GM18951 (cell line): ENCODE measurements around the gene OR10Z1.

Source experiments
- POLR2A ChIP-seq: IDR thresholded peaks from 4 replicates; pipeline ENCODE4 v1.6.1; 2011; ENCODE audit warnings: mild to moderate bottlenecking; ENCODE audit not compliant: insufficient read length, insufficient read depth; ENCODE audit errors: extremely low read depth
- in situ Hi-C: fragments of 300-500 bp; cut with MboI; formaldehyde crosslinking; loops from one replicate; pipeline ENCODE4 v1.12.0; 2022; ENCODE audit warnings: low sequenced_read_pairs, mixed read lengths, inconsistent platforms; ENCODE audit not compliant: unreplicated experiment

The OR10Z1 gene

DNA sequence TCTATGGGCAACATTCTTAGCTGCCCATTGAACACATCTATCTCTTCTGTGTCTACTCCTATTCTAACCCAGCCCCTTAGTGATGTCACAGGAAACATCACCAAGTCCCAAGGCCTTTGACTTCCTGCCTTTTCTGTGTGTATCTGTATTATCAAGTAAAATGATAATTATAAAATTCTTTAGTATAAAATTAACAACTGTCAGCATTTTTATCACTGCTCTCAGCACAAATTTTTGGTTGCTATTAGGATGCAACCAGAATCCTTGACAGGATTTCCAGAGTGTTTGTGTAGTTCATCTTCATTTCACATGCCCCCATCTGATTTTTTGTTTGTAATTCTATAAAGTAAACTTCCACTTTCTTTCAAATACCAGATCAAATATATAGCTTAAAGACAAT lies 33.8 kb downstream of the OR10Z1 start:
- in situ Hi-C loops: no loop called here
- no peak for TF ChIP-seq POLR2A

DNA sequence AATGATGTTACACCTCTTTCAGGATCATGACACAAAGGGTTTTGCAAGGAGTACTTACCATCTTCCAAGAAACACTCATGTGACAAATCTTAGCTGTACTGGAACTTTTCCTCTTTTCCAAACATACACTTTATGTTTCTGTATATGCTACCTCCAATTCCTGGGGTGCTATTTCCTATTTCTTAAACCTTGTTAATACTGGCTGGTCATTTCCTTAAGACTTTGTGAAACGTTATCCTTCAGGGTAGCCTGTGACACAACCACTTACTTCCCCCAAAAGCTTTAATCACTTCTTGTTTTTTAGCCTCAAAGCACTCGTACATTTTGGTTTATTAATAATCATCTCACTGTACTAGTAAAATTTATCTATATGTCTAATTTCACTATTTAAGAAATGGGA lies 39.4 kb downstream of the OR10Z1 start:
- in situ Hi-C loops: no loop called here
- no peak for TF ChIP-seq POLR2A

DNA sequence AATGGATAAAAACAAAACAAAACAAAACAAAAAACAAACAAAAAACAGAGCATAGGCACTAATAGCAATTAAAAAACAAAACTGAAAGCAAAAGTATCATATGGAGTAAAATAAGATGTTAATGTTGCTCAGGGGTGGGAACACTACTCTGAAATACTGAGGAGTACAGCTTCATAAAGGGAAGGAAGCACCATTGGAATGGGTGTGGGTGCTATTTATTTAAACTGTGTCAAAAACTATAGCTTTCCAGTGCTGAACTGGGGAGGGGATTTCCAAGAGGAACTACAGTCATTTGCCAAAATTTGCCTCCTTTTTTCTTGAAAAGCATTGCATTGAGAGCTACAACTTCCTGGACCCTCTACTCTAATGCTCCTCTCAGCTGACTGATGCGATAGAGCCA lies 41.4 kb downstream of the OR10Z1 start:
- no peak for TF ChIP-seq POLR2A
- in situ Hi-C loops: no loop called here

DNA sequence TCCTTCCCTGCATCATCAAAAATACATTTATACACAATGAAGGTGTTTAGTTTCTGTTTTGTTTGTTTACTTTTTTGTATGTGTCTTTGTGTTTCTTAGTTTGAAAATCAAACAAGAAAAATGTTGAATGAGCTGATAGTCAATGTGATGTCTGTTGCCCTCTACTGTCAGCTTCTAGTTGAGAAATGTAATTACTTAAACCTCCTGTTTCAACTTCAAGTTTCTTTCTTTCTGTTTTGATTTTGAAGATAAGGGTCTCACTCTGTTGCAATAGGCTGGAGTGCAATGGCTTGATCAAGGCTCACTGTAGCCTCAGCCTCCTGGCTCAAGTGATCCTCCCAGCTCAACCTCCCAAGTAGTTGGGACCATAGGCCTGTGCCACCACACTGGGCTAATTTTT lies 44.0 kb downstream of the OR10Z1 start:
- in situ Hi-C loops: no loop called here

DNA sequence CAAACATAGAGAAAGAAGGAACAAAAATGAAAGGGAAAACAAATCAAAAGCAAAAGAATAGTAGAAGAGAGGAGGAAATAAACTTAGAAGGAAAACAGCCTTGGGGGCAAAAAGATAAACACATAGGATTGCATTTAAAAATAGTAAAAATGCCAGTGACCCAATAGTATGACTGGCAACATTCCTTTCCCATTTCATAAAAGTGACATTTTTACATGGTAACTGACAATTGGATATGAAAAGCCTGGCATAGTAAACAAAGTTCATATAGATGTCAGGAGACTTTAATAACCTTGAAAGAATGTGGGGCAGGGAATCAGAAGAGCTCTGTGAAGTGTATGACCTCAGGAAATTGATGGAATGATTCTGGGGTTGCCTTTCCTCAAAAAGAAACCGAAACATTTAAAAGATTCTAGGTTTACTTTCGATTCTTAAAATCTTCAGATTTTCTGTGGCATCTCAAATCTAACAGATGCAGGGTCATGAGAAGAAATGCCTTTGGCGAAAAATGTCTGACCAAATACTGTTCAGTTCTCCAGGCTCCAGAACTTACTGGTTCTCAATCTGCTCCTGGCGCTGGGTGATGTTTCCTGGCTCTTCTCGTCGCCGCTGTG lies 47.8 kb downstream of the OR10Z1 start:
- no peak for TF ChIP-seq POLR2A
- in situ Hi-C loops: no loop called here

More for the DNA sequence above, 44.0 kb downstream of the OR10Z1 start:
- TF ChIP-seq POLR2A: no peak

DNA sequence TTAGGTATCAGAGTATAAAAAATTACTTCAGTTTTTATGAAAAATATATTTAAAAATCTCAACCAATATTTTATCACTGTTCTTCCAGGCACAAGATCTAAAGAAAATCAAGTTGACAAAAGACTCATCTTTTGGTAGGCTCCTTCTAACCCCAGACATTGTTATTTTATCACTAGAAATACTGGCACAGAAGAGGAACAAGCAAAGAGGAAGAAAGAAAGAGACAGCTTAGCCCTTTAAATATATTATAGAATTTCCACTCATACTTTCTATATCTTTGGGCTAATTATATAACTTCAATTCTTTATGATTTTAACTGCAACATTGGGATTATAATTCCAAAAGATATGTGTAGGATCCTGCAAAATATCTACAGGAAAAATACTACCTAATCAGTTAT lies 49.0 kb downstream of the OR10Z1 start:
- in situ Hi-C loops: no loop called here
- TF ChIP-seq POLR2A: no peak

DNA sequence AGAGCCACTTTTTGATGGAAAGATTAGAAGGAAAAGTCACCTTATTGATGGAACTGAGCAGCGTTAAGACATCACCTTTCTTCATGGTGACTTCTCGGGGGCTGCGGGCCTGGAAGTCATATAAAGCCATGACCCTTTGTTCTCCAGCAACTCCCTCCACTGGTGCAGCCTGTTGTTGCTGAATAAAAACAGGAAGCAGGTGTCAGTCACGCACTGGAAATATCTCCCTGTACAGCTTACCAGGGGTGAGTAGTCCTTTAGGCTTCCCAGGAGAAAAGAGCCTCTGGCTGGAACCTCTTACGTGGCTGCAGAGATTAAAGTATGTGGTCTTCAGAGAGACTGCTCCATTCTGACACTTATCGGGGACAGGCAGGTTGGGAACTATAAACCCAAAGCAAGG lies 49.5 kb downstream of the OR10Z1 start:
- in situ Hi-C loops: no loop called here
- TF ChIP-seq POLR2A: no peak
